NCI-H510A treated with DMSO at 0.1 percent for 48 hours (cell line): ENCODE measurements around the gene DNAJC2.

Source experiments
- DNase-seq: peaks from one replicate; lab custom pipeline; 2025; lab: John Stamatoyannopoulos, UW

Gene DNAJC2, protein sequence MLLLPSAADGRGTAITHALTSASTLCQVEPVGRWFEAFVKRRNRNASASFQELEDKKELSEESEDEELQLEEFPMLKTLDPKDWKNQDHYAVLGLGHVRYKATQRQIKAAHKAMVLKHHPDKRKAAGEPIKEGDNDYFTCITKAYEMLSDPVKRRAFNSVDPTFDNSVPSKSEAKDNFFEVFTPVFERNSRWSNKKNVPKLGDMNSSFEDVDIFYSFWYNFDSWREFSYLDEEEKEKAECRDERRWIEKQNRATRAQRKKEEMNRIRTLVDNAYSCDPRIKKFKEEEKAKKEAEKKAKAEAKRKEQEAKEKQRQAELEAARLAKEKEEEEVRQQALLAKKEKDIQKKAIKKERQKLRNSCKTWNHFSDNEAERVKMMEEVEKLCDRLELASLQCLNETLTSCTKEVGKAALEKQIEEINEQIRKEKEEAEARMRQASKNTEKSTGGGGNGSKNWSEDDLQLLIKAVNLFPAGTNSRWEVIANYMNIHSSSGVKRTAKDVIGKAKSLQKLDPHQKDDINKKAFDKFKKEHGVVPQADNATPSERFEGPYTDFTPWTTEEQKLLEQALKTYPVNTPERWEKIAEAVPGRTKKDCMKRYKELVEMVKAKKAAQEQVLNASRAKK

GRCh38 chr7:103344453-103345149, at the start of gene DNAJC2:
Gene DNAJC2 (minus strand): TSS chr7:103344767. CDS start chr7:103344622, 145 bp downstream.
- DNase-seq, result peak; percentile 68

GRCh38 chr7:103391976-103392375, 47.4 kb upstream of the DNAJC2 start:
- no peak for DNase-seq

- no peak for DNase-seq
Measured at GRCh38 chr7:103391150-103391549, 46.6 kb upstream of the DNAJC2 start.

DNA sequence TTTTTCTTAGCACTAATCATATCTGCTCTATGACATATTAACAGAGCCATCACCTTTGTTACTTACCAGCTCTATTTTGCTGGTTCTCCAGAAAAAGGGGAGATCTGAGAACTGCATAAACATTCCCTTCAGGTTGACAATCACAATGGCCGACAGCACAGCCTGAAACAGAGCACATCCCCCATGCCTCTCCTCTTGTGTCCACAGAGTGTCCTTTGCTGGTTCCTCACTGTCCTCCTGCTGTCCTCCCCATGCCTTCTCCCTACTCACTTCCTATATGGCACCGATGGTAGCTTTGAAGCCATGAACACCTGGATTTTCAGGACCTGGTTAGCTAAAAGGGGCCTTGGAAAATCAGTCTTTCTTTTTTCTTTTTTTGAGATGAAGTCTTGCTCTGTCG, 44.7 kb upstream of the DNAJC2 start:
- no peak for DNase-seq

GRCh38 chr7:103388469-103389140, 44.0 kb upstream of the DNAJC2 start:
- no peak for DNase-seq

DNA sequence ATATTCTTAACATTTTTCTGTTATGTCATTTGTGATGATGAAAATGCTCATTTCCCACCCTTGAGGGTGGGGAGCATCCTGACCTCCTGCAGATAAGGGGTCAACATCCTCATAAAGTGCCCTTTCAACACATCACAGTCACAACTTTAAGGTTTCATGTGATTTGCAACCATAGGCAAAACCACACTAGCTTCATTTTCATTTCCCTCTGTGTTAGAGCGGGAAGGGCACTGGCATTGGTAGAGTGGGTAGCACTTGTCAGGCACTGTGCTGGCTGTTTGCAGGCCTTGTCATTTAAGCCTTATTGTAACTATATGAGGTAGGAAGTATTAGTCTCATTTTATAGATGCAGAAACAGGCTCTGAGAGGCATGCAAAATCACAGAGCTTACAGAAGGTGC, 42.7 kb upstream of the DNAJC2 start:
- no peak for DNase-seq

- DNase-seq, result no peak
Measured at GRCh38 chr7:103382032-103382402, 37.5 kb upstream of the DNAJC2 start.

- no peak for DNase-seq
Measured at GRCh38 chr7:103381280-103382031, 36.9 kb upstream of the DNAJC2 start.

DNA sequence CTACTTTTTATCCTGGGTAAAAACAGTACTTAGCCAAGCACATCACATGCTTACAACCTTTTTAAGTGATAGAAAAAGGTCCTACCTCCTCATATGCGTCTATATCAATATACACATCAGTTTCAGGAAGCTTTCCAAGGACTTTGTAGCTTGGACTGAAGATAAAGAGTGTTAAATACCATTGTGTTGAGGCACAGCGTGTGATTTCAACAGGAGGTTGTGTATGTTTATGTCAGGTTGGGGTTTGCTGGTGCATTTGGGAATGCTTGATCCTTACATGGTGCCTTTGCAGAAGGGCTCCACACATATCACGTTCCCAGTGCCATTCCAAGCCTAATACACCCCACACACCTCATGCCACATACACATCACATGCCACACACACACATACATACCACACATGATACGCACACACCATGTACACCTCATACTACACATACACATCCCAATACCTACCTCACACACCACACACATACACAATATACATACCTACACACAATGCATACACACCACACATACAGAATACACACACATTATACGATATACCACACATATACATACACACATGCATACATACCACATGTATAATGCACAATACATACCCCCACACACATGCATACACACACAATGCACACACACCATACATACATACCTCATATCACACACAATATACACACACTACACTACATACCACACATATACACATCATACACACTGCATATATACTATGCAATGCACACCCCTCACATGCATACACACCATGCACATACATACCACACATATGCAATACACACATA, 36.0 kb upstream of the DNAJC2 start:
- no peak for DNase-seq

DNA sequence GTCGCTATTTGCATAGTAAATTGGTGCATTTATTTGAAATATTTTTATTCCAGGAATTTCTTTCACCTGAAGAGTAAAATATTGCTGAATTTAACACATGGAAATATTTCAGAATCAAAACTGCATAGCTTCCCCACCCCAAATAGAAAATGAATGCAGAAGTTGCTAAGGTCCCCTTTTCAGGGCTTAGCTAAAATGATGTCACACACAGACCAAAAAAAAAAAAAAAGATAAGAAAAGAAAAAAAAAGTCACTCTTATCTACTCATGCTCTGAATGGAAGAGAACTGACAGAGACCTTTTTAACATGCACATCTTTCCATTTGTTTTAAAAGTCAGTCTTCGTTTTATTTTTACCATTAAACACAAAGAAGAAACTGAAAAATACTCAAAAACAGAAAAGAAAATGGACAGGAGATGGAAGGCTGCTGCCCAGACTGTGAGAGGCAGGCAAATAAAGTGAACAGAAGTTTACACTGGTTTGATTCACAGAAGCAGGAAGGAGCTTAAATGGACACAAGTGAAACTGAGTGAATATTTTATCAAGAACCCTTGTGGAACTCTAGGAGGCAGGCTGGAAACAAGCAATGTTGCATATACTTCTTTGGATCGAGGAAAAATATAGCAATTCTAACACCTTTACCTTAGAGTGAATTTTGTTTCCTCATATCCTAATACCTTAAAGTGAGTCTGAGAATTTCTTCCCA, 34.9 kb upstream of the DNAJC2 start:
- DNase-seq, result no peak

- no peak for DNase-seq
Measured at GRCh38 chr7:103373866-103374643, 29.5 kb upstream of the DNAJC2 start.

DNA sequence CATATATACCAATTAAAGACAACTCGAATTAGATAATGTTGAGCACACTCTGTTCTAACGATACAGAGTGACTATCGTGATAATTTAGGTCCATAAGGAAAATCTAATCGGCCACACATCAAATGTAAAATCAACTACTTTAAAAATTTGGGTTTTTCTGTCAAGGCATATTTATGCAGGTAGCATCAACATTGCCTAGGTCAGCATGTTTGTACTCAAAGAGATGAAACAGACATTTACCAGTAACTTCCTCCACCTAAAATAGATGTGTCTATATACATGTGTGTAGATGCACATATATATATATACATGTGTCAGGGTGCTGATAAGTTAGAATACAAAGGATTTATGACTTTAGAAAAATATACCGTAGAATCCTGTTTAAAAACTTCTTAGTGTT, 24.9 kb upstream of the DNAJC2 start:
- no peak for DNase-seq

GRCh38 chr7:103349805-103350204, 5.2 kb upstream of the DNAJC2 start:
- DNase-seq, result no peak

DNA sequence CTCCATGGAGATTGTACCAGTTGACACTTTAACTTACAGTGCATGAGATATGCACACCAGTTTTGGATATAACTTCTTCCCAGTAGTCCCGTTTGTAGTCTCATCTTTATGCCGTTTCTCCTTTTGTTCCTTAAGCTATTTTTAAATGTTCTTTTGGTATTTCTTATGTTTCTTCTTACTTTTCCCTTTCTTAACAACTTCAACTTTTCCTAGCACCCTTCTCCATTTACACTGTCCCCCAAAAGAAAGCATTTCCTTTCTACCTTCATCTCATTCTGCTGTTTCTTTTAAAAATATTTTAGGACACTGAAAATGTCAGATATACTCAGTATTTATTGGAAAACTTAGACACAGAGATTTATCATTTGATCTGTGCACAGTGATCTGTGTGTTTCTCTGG, 4.4 kb upstream of the DNAJC2 start:
- DNase-seq, result no peak

- no peak for DNase-seq
Measured at GRCh38 chr7:103348452-103348851, 3.9 kb upstream of the DNAJC2 start.

DNA sequence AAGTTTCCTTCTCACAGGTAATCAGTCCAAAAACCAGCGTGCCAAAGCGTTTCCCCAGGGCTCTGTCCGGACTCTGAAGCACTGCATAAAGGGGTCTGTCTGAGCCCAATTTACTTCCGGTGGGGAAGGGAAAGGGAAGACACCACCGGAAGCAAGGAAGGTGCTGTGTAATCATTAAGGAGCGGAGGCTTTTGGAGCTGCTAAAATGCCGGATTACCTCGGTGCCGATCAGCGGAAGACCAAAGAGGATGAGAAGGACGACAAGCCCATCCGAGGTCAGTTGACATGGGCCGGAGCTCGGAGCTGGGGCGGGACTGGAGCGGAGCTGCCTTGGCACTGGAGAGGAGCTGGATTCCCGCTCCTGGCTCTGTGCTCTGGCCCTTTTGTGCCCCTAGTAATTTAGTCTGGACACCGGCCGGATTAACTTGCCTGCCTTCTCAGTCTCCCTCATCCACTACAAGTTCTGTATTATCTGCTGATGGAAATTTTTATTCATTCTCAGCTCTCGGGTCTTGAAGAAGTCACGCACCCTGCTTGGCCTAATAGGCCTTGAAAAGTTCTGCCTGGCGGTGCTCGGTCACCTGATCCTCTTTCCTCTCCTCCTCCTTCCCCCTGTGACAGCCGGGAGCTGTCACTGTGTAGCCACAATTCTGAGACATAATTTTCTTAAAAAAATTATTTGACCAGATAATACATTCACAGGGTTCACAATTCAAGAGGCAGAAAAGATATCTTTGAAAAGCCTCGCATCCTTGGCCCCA, 3.1 kb upstream of the DNAJC2 start, which contains the start of gene PSMC2:
TSS of gene PSMC2 (plus strand) at position 137 of the 761 bp plus-strand sequence. CDS start at position 206, 69 bp downstream.
- peak; percentile 71 for DNase-seq

GRCh38 chr7:103346396-103346795, 1.8 kb upstream of the DNAJC2 start:
- DNase-seq, result no peak

GRCh38 chr7:103343758-103344452, 662 bp downstream of the DNAJC2 start:
- DNase-seq, result no peak
